Right lobe of liver (tissue), 6 donors: Measurements from ENCODE around the gene CBLN3. TPM values are rescaled to one million over a fixed set of nuclear protein-coding genes. Genes with fewer than 3 reads are reported as not detected.

ENCODE experiments used
- ATAC-seq, 4 donors: fragments of 200-7000 bp; cut with Tn5 transposase; one replicate each; pipeline ENCODE4 v1.9.1; 2020; ENCODE audit warnings: mild to moderate bottlenecking in 4 of 4, moderate library complexity in 4 of 4
- DNase-seq, 3 donors: peaks; one replicate each; pipeline ENCODE4 v3.0.0-alpha.2; 2020
- H3K27ac ChIP-seq, 3 donors: fragments of 200-600 bp; one replicate each; pipeline ENCODE4 v1.8.0; 2022
- H3K27me3 ChIP-seq, 2 donors: fragments of 200-600 bp; one replicate each; pipeline ENCODE4 v1.8.0; 2022
- H3K36me3 ChIP-seq, 4 donors: fragments of 200-600 bp; sonication (generic) in 1 of 4; one replicate each; pipeline versions ENCODE4 v1.5.1 to v1.8.0; 2017 to 2022; ENCODE audit warnings: control low read depth in 1 of 4
- H3K4me1 ChIP-seq, 4 donors: fragments of 200-600 bp; sonication (generic) in 1 of 4; one replicate each; pipeline versions ENCODE4 v1.5.1 to v1.8.0; 2017 to 2022; ENCODE audit warnings: control low read depth in 1 of 4
- H3K4me3 ChIP-seq, 3 donors: fragments of 200-600 bp; one replicate each; pipeline ENCODE4 v1.8.0; 2022
- H3K9me3 ChIP-seq, 4 donors: fragments of 200-600 bp; sonication (generic) in 1 of 4; one replicate each; pipeline versions ENCODE4 v1.5.1 to v1.8.0; 2017 to 2022; ENCODE audit warnings: control low read depth in 1 of 4
- POLR2A ChIP-seq: fragments of 450-650 bp; IDR thresholded peaks from one replicate; pipeline ENCODE4 v1.6.1; 2017; ENCODE audit warnings: antibody characterized with exemption, mild to moderate bottlenecking
- WGBS: methylation state at CpG from one replicate; pipeline ENCODE4 v1.1.6; 2018; ENCODE audit warnings: low coverage, low lambda C conversion rate; ENCODE audit not compliant: insufficient coverage; ENCODE audit errors: missing lambda C conversion rate; 5-methylcytosine and 5-hydroxymethylcytosine counted together
- intact Hi-C, 2 donors: fragments of 100-400 bp; cut with DNase I; formaldehyde crosslinking; loops; one replicate each; pipeline versions ENCODE4 v1.11.2 to v1.14.1; 2022
- total RNA-seq, 6 experiments: library from RNA; depleted of rRNA in 2 of 6; stranded (reverse); fragments of >200 nt in 2 of 6; fragmentation: NEBNext Ultra II Directional in 3 of 6; extraction: Animal tissue kit (Norgen Biotek cat#: 25700) in 3 of 6; gene quantifications; one replicate each; pipeline versions ENCODE4 v1.1.0 to v1.2.4, GENCODE V29; 2016 to 2023
- TF ChIP-seq, protein P1 (sequence below), 4 donors: fragments of 200-600 bp in 3 of 4; fragments of 450-650 bp in 1 of 4; IDR thresholded peaks; one replicate each; pipeline versions ENCODE4 v1.5.1 to v1.8.0; 2016 to 2022; ENCODE audit warnings: antibody characterized with exemption in 4 of 4, mild to moderate bottlenecking in 2 of 4
- donor health status: DM: no; HTN: yes; CAD: no.
- donor health status: DM: no; HTN: no; CAD: no.
- donor health status: DM: no; HTN: no; CAD: no.
- donor health status: DM: no; HTN: yes; CAD: no.
- donor health status: DM: no; HTN: yes; CAD: no.

Gene CBLN3
- total RNA-seq, 6 experiments from 2014 or later = 0.74 to 1.8 (median 1.2) TPM

GRCh38 chr14:24384169-24384568 is 45.3 kb downstream of the CBLN3 start:
- intact Hi-C loops = no loop called here
- no peaks in the 10 kb centered on the region for H3K27me3 ChIP-seq
- no peak for DNase-seq
- H3K27ac ChIP-seq = no peak overlapping the region
- 83% methylated on average over 4 of the region's 4 CpGs for WGBS
- ATAC-seq = no peak
- H3K9me3 ChIP-seq = no peaks in the 10 kb centered on the region
- H3K36me3 ChIP-seq = no peaks in the 10 kb centered on the region
- H3K4me3 ChIP-seq = no peak overlapping the region
- TF ChIP-seq, protein P1, sequence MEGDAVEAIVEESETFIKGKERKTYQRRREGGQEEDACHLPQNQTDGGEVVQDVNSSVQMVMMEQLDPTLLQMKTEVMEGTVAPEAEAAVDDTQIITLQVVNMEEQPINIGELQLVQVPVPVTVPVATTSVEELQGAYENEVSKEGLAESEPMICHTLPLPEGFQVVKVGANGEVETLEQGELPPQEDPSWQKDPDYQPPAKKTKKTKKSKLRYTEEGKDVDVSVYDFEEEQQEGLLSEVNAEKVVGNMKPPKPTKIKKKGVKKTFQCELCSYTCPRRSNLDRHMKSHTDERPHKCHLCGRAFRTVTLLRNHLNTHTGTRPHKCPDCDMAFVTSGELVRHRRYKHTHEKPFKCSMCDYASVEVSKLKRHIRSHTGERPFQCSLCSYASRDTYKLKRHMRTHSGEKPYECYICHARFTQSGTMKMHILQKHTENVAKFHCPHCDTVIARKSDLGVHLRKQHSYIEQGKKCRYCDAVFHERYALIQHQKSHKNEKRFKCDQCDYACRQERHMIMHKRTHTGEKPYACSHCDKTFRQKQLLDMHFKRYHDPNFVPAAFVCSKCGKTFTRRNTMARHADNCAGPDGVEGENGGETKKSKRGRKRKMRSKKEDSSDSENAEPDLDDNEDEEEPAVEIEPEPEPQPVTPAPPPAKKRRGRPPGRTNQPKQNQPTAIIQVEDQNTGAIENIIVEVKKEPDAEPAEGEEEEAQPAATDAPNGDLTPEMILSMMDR (IDR thresholded peaks at IDR 0.05) = no peak
- no peak for TF ChIP-seq POLR2A
- H3K4me1 ChIP-seq = peaks cover 0 to 11% (median 0%) of the 10 kb centered on the region in 4 donors

DNA sequence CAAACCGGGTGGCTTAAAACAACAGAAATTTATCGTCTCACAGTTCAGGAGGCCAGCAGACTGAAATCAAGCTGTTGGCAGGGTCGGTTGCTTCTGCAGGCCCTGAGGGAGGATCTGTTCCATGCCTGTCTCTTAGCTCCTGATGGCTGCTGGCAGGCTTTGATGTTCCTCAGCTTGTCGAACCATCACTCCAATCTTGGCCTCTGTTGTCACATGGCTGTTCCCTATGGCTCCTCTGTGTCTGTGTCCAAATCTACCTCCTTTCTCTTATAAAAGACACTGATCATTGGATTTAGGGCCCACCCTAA is 47.5 kb downstream of the CBLN3 start:
- ATAC-seq (no peak), DNase-seq (no peak)
- Histone ChIP-seq H3K9me3 (no peaks in the 10 kb centered on the region), H3K27ac (no peak overlapping the region), H3K4me1 (peaks cover 0 to 2% (median 0%) of the 10 kb centered on the region in 4 donors), H3K27me3 (no peaks in the 10 kb centered on the region), H3K36me3 (no peaks in the 10 kb centered on the region), H3K4me3 (no peak overlapping the region)
- 76% methylated on average over 3 of the region's 4 CpGs for WGBS
- intact Hi-C loops = no loop called here
- TF ChIP-seq POLR2A = no peak
- TF ChIP-seq, protein P1 (IDR thresholded peaks at IDR 0.05) = no peak

- TF ChIP-seq POLR2A = no peak
- TF ChIP-seq, protein P1 (IDR thresholded peaks at IDR 0.05) = no peak
- Histone ChIP-seq H3K27ac (no peak overlapping the region), H3K4me3 (no peak overlapping the region), H3K4me1 (no peaks in the 10 kb centered on the region), H3K9me3 (no peaks in the 10 kb centered on the region), H3K27me3 (no peaks in the 10 kb centered on the region), H3K36me3 (no peaks in the 10 kb centered on the region)
- DNase-seq (no peak), ATAC-seq (no peak)
- 83% methylated on average over 5 of the region's 8 CpGs for WGBS
- intact Hi-C loops = no loop called here
Measured at GRCh38 chr14:24381363-24382063, 48.0 kb downstream of the CBLN3 start.

DNA sequence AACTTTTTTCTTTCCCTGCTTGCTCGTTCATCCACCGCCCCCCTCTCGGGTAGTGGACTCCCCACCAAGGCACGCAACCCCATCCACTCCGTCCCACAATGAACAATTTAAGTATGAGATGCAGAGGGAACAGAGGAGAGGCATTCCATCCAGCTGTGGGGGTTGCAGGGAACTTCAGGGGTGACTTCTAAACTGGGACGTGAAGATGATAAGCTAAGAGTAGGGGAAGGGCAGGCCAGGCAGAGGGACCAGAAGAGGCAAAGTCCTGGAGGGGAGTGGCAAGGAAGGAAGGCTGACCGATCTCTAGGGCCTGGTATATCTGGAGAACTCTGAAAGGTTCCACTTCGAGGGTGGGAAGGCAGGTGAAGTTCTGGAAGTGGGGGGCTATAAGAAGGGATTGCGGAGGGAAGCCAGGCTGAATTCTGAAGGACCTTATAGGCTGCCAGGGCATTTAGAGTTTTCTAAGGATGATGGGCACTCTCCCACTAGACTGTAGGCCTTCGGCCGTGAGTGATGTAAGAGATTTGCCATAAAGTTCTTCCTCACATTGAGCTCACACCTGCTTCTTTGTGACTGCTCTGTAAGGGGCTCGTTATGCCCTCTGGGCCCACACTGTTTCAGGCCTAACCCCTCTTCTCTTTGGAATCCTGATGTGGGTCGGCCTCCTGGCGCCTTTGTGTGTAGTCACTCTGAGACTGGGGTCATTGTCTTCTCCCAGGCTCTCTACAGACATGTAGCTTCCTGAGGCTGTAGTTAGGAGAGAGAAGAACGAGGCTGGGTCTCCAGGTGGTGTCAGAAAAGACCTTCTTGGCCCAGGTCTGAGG is 49.3 kb downstream of the CBLN3 start:
- Histone ChIP-seq H3K36me3 (no peaks in the 10 kb centered on the region), H3K9me3 (no peaks in the 10 kb centered on the region), H3K27me3 (no peaks in the 10 kb centered on the region), H3K27ac (no peak overlapping the region), H3K4me1 (no peaks in the 10 kb centered on the region), H3K4me3 (no peak overlapping the region)
- TF ChIP-seq, protein P1 (IDR thresholded peaks at IDR 0.05) = no peak
- no peak for TF ChIP-seq POLR2A
- no peak for ATAC-seq
- 77% methylated on average over 12 of the region's 15 CpGs for WGBS
- no peak for DNase-seq
- intact Hi-C loops = no loop called here
